Stimulated activated CD4-positive, alpha-beta T cell treated with anti-CD3 and anti-CD28 coated beads, Interleukin-15, amount 100 ng/mL, for 24 hours (primary cell): ENCODE data around the gene PROM2.
"Not testable (repeated sequence)": the region's sequence is repeated elsewhere in the genome, so short reads cannot be mapped to it uniquely, and the experiment has no call there.

Source experiments
- DNase-seq: peaks from one replicate; pipeline ENCODE4 v3.0.0-alpha.2; 2020

PROM2 gene, protein sequence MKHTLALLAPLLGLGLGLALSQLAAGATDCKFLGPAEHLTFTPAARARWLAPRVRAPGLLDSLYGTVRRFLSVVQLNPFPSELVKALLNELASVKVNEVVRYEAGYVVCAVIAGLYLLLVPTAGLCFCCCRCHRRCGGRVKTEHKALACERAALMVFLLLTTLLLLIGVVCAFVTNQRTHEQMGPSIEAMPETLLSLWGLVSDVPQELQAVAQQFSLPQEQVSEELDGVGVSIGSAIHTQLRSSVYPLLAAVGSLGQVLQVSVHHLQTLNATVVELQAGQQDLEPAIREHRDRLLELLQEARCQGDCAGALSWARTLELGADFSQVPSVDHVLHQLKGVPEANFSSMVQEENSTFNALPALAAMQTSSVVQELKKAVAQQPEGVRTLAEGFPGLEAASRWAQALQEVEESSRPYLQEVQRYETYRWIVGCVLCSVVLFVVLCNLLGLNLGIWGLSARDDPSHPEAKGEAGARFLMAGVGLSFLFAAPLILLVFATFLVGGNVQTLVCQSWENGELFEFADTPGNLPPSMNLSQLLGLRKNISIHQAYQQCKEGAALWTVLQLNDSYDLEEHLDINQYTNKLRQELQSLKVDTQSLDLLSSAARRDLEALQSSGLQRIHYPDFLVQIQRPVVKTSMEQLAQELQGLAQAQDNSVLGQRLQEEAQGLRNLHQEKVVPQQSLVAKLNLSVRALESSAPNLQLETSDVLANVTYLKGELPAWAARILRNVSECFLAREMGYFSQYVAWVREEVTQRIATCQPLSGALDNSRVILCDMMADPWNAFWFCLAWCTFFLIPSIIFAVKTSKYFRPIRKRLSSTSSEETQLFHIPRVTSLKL

GRCh38 chr2:95274291-95275150 is at the start of gene PROM2:
Gene PROM2, plus strand, starts transcription at chr2:95274449. Its CDS starts 137 bp downstream, at chr2:95274586.
- no peak for DNase-seq

DNA sequence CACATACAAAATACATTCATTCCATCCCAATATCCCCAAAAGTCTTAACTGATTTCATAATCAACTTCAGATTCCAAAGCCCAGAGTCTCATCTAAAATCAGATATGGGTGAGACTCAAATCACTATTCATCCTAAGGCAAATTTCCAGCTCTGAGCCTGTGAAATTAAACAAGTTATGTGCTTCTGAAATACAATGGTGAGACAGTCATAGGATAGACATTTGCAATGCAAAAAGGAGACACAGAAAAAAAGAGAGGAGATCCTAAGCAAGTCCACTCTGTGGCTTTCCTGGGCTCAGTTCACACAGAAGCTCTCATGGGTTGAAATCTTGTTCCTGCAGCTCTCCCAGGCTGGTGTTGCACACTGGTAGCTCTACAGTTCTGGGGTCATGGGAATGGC is 48.6 kb upstream of the PROM2 start:
- no peak for DNase-seq

- peak; percentile 63 for DNase-seq
Observed at GRCh38 chr2:95231723-95232122, 42.5 kb upstream of the PROM2 start.

DNA sequence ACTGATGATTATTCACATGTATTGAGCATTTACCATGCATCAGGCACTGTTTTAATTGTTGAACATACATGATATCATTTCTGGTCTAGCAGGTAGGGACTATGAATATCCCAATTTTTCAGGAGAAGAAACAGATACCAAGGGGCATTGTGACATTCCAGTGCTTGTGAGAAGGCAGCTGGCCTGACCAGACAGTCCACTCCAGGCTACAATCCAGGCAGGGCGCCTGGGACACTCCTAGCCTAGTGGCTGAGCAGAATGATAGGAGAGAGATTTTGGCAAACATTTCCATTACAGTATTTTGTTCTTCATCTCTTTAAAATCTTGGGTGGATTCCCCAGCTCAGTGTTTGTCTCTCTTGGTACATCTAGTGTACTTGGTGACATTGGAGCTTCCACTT is 42.0 kb upstream of the PROM2 start:
- DNase-seq: no peak

DNA sequence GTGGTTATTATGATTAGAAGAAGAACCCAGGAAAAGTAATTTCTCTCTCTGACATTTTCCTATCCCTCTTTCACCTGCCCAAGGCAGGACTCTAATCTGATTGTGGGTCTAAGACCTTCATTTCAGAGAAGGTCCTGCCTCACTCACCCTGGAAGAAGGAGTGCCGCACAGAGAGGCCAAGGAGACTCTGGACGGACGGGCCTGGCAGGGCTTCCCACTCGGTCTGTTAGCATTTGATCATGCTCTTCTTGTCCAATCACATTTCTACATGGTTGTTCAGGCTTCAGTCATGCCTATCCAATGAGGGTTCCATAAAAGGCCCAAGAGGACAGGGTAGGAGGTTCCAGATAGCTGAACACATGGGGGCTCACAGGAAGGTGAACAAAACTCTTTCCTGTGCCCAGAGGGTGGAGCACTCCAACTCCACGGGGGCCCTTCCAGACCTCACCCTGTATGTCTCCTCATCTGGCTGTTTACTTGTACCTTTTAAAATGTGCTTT is 39.9 kb upstream of the PROM2 start:
- DNase-seq: no peak

DNA sequence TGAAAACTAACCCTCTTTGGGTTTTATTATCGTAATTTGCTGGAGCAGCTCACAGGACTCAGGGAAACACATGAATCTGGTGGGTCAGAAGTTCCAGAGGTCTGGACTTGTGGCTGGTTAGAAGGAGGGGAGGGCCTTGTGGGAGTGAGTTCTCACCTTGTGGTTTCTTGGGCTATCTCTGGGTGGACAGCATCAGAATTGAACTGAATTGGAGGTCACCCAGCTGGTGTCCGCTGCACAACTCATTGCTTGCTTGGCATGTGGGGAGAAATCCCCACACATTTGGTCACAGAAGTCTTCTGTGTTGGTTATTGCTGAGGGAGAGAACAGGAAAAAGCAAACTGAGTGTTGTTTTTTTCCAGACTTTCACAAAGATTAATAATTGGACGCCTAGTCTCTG is 39.4 kb upstream of the PROM2 start:
- no peak for DNase-seq

- no peak for DNase-seq
Observed at GRCh38 chr2:95238131-95238530, 36.1 kb upstream of the PROM2 start.

DNA sequence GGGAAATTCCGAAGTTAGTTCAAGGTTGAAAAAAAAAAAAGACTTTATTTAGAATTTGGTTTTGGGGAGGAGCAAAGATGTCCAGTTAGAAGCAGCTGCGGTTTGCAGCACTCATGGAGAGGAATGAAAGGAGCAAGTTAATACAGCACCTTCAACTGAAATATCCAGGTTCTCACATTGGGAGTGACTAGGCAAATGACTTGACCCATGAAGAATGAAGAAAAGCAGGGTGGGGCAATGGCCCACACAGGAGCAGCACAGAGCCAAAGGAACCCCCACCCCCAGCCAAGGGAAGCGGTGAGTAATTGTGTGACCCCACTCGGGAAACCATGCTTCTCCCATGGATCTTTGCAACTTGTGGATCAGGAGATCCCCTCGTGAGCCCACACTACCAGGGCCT is 34.2 kb upstream of the PROM2 start:
- DNase-seq: no peak

- no peak for DNase-seq
Observed at GRCh38 chr2:95240556-95240955, 33.7 kb upstream of the PROM2 start.

- DNase-seq: not testable (repeated sequence)
Observed at GRCh38 chr2:95242084-95242483, 32.2 kb upstream of the PROM2 start.

DNA sequence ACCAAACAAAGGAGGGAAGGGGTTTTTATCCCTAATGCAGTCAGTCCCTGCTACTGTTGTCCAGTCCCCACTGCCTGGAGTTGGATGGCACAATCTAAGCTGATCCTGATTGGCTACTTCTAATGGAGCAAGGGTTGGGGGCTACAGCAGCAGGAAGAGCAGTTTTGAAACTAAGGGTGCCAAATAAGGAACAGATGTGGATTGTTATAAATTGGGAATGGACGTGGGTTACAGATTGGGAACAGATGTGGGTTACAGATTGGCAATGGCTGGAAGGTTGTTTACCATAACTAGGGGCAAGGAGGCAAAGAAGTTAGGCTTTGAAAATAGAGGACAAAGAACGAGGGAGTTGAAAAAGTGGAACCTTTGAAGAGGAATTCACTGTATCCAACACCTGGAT is 16.0 kb upstream of the PROM2 start:
- no peak for DNase-seq

DNA sequence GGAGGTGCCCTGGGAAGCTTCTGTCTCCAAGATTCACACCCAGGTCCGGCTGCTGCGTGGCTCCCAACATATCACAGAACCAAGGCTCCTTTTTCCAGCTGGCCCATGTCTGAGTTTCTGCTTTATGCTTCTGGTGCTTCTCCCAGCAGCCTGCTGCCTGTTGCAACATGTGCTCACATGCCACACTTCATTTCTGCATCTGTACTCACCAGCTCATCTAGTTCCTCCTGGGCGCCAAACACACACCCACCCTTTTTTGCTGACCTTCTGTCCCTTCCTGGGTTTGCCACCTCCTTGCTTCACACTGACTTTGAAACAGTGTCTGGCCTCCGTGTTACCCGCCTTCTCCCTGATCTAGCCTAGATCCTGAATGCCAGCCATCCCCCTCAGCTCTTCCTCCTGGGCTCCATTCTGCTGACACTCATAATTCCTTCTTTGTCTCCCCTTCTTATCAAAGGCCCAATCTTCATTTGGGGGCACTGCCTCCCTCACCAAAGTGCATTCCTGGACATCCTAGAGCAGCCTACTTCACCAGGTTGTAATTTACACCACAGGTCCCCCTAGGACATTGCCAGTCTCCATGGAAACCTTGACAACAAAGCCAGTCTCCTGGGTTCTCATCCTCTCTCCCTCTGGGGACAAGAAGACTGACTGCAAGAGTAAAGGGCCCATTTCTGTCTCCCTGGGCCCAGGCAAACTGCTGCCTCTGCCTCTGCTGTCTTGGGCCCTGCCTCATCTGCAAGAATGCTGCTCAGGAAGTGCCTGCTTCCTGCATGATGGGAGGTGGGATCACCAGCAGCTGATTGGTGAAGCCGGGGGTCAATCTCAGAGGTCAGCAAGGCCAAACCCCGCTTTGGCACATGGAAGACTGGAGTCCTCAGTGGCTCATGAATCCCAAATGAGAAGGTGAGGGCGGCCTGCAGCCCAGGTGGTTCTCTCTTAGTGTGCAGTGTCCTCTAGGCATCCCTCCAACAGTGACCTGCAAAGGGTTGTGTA is 13.9 kb upstream of the PROM2 start:
- DNase-seq: no peak

GRCh38 chr2:95261602-95262001 is 12.6 kb upstream of the PROM2 start:
- no peak for DNase-seq

- no peak for DNase-seq
Observed at GRCh38 chr2:95262896-95263542, 11.2 kb upstream of the PROM2 start.

DNA sequence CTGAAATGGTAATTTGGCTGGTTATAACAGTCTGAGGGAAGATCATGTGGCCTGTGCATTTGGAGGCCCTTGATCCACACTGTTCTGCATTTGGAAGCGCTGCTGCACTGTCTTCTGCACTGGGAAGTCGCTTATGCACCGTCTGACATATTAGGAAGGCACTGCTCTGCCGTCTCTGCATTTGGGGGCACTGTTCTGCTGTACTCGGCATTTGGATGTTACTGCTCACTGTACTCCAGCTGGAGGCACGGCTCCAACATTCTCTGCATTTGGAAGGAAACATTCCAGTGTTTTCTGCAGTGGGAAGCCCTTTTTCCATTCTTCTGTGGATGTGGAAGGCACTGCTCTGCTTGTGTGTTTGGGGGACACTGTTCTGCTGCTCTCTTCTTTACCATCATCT is 9.6 kb upstream of the PROM2 start:
- DNase-seq: no peak

DNA sequence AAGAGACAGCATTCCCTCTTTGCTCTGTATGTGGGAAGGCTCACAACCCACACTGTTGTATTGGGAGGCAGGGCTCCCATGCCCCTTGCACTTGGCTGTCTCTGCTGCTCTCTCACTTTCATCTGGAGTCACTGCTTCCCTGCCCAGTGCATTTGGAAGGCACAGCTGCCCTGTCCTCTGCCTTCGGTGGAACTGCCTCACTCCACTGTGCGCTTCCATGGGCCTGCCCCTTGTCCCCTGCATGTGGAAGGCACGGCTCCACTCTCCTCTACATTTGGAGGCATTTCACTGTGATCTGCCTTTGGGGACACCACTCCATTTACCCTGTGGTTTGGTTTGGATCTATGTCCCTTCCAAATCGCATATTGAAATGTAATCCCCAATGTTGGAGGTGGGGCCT is 9.1 kb upstream of the PROM2 start:
- no peak for DNase-seq

DNA sequence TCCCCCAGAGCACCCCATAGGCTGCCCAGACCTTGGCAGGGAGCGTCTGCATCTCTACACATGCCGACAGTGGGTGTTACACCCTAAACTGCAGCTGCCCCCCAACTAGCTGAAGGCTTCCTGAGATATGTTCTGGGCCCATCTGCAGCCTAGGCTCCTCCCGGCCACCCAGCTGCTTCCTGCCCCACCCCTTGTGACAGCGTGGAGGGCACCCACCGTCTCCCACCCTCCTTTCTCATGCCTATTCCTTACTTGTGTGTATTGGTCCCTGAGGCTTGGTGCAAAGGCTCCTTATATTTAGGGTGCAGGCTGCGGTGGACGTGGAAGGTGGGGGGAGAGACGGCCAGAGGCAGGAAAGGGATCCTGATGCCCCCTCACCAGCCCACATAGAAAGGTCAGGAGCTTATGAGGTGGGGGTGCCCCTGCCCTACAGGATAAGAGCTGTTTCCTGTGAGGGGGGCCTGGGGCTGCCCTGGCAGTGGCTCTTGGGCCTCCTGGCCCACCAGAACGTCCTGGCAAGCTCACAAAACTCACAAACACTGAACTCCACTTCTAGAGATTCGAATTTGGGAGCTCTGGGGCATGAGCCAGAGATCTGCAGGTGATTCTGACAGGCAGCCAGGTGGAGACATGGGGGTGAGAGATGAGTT is 7.3 kb upstream of the PROM2 start:
- DNase-seq: no peak

DNA sequence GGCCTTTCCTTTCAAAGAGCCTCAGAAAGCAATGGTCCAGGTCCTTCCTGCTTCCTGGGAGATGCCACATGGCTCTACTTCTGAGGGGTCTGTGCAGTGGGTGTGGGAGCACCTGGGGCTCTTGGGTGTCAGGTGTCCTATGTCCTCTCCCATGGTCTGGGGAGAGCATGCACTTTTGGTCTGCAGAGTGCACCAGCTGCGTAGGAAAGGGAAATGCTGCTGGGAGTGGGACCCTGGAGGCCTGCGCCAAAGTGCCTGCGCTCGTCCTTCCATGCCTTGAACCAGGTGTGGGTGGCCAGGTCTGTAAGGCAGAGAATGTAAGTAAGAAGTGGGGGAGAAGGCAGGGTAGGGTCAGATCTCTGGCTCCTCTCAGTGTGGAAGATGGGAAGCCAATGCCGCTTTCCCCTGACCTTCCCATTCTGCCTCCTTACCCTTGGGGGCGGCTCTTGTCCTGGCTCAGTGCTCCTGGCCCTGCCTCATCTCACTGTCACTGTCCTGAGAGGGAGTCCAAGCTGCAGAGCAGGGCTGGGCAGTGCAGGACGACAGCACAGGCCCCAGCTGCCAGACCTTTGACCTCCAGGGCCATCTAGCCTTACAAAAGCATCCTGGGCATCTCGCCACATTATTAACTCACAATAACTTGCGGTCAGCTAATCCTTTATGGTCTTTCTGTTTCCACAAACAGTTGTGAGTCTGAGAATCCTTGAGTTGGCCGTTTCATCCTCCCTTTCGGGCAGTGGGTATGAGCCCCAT is 6.6 kb upstream of the PROM2 start:
- DNase-seq: no peak

GRCh38 chr2:95268211-95269035 is 5.8 kb upstream of the PROM2 start:
- no peak for DNase-seq
